Mesenchymal stem cell (in vitro differentiated cells and primary cell): Measurements from ENCODE around the gene DNAH11.

Experiments used
- DNase-seq: peaks from one replicate; pipeline ENCODE4 v3.0.0-alpha.2; 2013
- H2AFZ ChIP-seq: one replicate; pipeline ENCODE4 v1.6.1; 2013; ENCODE audit warnings: low read depth, mild to moderate bottlenecking, control low read depth, inconsistent platforms, low read length, moderate library complexity
- H2AK5ac ChIP-seq: 2 replicates; pipeline ENCODE4 v1.6.1; 2013; ENCODE audit warnings: low read length, moderate library complexity, mild to moderate bottlenecking, inconsistent platforms; ENCODE audit not compliant: severe bottlenecking
- H2BK120ac ChIP-seq: one replicate; pipeline ENCODE4 v1.6.1; 2013; ENCODE audit warnings: low read depth, mild to moderate bottlenecking, inconsistent platforms, low read length, moderate library complexity
- H2BK12ac ChIP-seq, 2 experiments: one replicate each; pipeline ENCODE4 v1.6.1; 2013; ENCODE audit warnings: inconsistent platforms in 2 of 2, low read length in 2 of 2, mild to moderate bottlenecking in 2 of 2, moderate library complexity in 2 of 2, control low read depth in 1 of 2
- H2BK15ac ChIP-seq: one replicate; pipeline ENCODE4 v1.6.1; 2013; ENCODE audit warnings: mild to moderate bottlenecking, low read depth, inconsistent platforms; ENCODE audit not compliant: poor library complexity, severe bottlenecking
- H2BK5ac ChIP-seq: 2 replicates; pipeline ENCODE4 v1.6.1; 2013; ENCODE audit warnings: low read depth, mild to moderate bottlenecking, low read length, control low read depth, inconsistent platforms; ENCODE audit not compliant: poor library complexity, severe bottlenecking
- H3K14ac ChIP-seq, 2 experiments: one replicate each; pipeline ENCODE4 v1.6.1; 2013; ENCODE audit warnings: inconsistent platforms in 2 of 2, low read length in 2 of 2, control low read depth in 1 of 2, mild to moderate bottlenecking in 1 of 2, moderate library complexity in 1 of 2
- H3K18ac ChIP-seq, 2 experiments: one replicate each; pipeline ENCODE4 v1.6.1; 2013; ENCODE audit warnings: inconsistent platforms in 2 of 2, low read length in 2 of 2, control low read depth in 1 of 2, low read depth in 1 of 2, mild to moderate bottlenecking in 1 of 2
- H3K23ac ChIP-seq, 2 experiments: one replicate each; pipeline ENCODE4 v1.6.1; 2013; ENCODE audit warnings: inconsistent platforms in 2 of 2, low read length in 2 of 2, mild to moderate bottlenecking in 2 of 2, moderate library complexity in 2 of 2, control low read depth in 1 of 2
- H3K27ac ChIP-seq: 2 replicates; pipeline ENCODE4 v1.5.1; 2013; ENCODE audit warnings: mild to moderate bottlenecking, moderate library complexity, low read length, control low read depth, inconsistent platforms; ENCODE audit not compliant: poor library complexity, severe bottlenecking
- H3K27me3 ChIP-seq, 2 experiments: 2 replicates each; pipeline versions ENCODE4 v1.6.1 to v1.7.0; 2013; ENCODE audit warnings: low read length in 2 of 2, mild to moderate bottlenecking in 2 of 2, moderate library complexity in 2 of 2, control low read depth in 1 of 2, inconsistent platforms in 1 of 2; ENCODE audit not compliant: control insufficient read depth in 1 of 2, insufficient read depth in 1 of 2
- H3K36me3 ChIP-seq, 2 experiments: 2 replicates each; pipeline versions ENCODE4 v1.6.1 to v1.7.0; 2013; ENCODE audit warnings: low read length in 2 of 2, control low read depth in 1 of 2, inconsistent platforms in 1 of 2, low read depth in 1 of 2, mild to moderate bottlenecking in 1 of 2; ENCODE audit not compliant: insufficient read depth in 2 of 2, control insufficient read depth in 1 of 2
- H3K4ac ChIP-seq, 2 experiments: one replicate each; pipeline ENCODE4 v1.6.1; 2013; ENCODE audit warnings: inconsistent platforms in 2 of 2, low read length in 2 of 2, mild to moderate bottlenecking in 2 of 2, moderate library complexity in 2 of 2, control low read depth in 1 of 2, low read depth in 1 of 2
- H3K4me1 ChIP-seq: 2 replicates; pipeline ENCODE4 v1.6.1; 2013; ENCODE audit warnings: low read depth, low read length, control low read depth; ENCODE audit not compliant: control insufficient read depth, insufficient read depth
- H3K4me2 ChIP-seq: 2 replicates; pipeline ENCODE4 v1.6.1; 2013; ENCODE audit warnings: low read length, mild to moderate bottlenecking, inconsistent platforms; ENCODE audit not compliant: poor library complexity, severe bottlenecking
- H3K4me3 ChIP-seq, 2 experiments: 2 replicates each; pipeline versions ENCODE4 v1.5.1 to v1.7.0; 2013; ENCODE audit warnings: low read length in 2 of 2, mild to moderate bottlenecking in 2 of 2, control low read depth in 1 of 2, low read depth in 1 of 2; ENCODE audit not compliant: insufficient read depth in 1 of 2
- H3K79me1 ChIP-seq: replicated peaks from 2 replicates; pipeline ENCODE4 v1.6.1; 2013; ENCODE audit warnings: mild to moderate bottlenecking, control low read depth, low read length, inconsistent platforms; ENCODE audit not compliant: poor library complexity, severe bottlenecking
- H3K9ac ChIP-seq: 2 replicates; pipeline ENCODE4 v1.7.0; 2013; ENCODE audit warnings: mild to moderate bottlenecking, low read length, moderate library complexity
- H3K9me3 ChIP-seq: 2 replicates; pipeline ENCODE4 v1.7.0; 2013; ENCODE audit warnings: mild to moderate bottlenecking, low read length; ENCODE audit not compliant: control insufficient read depth
- H4K8ac ChIP-seq: one replicate; pipeline ENCODE4 v1.6.1; 2013; ENCODE audit warnings: inconsistent platforms, mild to moderate bottlenecking, low read length, moderate library complexity
- H4K91ac ChIP-seq: one replicate; pipeline ENCODE4 v1.6.1; 2013; ENCODE audit warnings: mild to moderate bottlenecking, low read length, inconsistent platforms
- WGBS: methylation state at CpG from one replicate; pipeline ENCODE4 v1.1.7; 2013; ENCODE audit warnings: mixed read lengths; 5-methylcytosine and 5-hydroxymethylcytosine counted together

Gene DNAH11

GRCh38 chr7:21867816-21868575 lies 325.2 kb downstream of the DNAH11 start:
- no peak overlapping the region for H2AFZ ChIP-seq
- H3K27me3 ChIP-seq = no peaks in the 10 kb centered on the region
- no peak overlapping the region for H3K18ac ChIP-seq
- no peak overlapping the region for H3K23ac ChIP-seq
- H2BK120ac ChIP-seq = no peak overlapping the region
- no peak overlapping the region for H4K91ac ChIP-seq
- DNase-seq = no peak
- no peak overlapping the region for H3K4me3 ChIP-seq
- H2AK5ac ChIP-seq = no peak overlapping the region
- no peak overlapping the region for H3K4ac ChIP-seq
- no peaks in the 10 kb centered on the region for H3K36me3 ChIP-seq
- H2BK15ac ChIP-seq = no peak overlapping the region
- no peak overlapping the region for H2BK5ac ChIP-seq
- H3K9ac ChIP-seq = no peak overlapping the region
- no peak overlapping the region for H2BK12ac ChIP-seq
- H3K79me1 ChIP-seq = no peaks in the 10 kb centered on the region
- no peak overlapping the region for H3K14ac ChIP-seq
- no peaks in the 10 kb centered on the region for H3K9me3 ChIP-seq
- no peak overlapping the region for H4K8ac ChIP-seq
- 91% methylated on average over 4 of the region's 8 CpGs for WGBS
- no peak overlapping the region for H3K27ac ChIP-seq
- no peak overlapping the region for H3K4me2 ChIP-seq
- H3K4me1 ChIP-seq = peaks cover 4% of the 10 kb centered on the region

DNA sequence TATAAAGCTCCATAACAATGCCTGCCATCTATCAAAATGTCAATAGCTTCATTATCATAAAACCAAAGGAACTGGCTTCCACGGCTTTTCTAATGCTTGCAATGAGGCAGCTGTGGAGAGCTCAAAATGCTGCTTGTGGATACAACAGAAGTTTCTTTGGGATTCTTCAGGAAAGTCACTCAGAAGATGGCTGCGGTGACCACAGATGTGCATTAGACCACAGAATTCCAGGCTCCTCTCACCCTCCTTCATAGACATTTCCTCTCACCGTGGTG lies 325.7 kb downstream of the DNAH11 start:
- Histone ChIP-seq H4K91ac (no peak overlapping the region), H3K79me1 (no peaks in the 10 kb centered on the region), H3K27me3 (no peaks in the 10 kb centered on the region), H3K4me3 (no peak overlapping the region), H2BK5ac (no peak overlapping the region), H4K8ac (no peak overlapping the region), H3K4me2 (no peak overlapping the region), H3K4me1 (peaks cover 4% of the 10 kb centered on the region), H2BK12ac (no peak overlapping the region), H2AK5ac (no peak overlapping the region), H3K27ac (no peak overlapping the region), H3K9me3 (no peaks in the 10 kb centered on the region), H3K9ac (no peak overlapping the region), H2BK15ac (no peak overlapping the region), H3K36me3 (no peaks in the 10 kb centered on the region), H2AFZ (no peak overlapping the region), H3K4ac (no peak overlapping the region), H3K23ac (no peak overlapping the region), H2BK120ac (no peak overlapping the region), H3K18ac (no peak overlapping the region), H3K14ac (no peak overlapping the region)
- WGBS = 61% methylated on average over 3 of the region's 3 CpGs
- DNase-seq = no peak

GRCh38 chr7:21869785-21870402 lies 327.1 kb downstream of the DNAH11 start:
- Histone ChIP-seq H3K18ac (no peak overlapping the region), H3K27ac (no peak overlapping the region), H3K14ac (no peak overlapping the region), H3K36me3 (no peaks in the 10 kb centered on the region), H3K27me3 (no peaks in the 10 kb centered on the region), H3K4me2 (no peak overlapping the region), H2BK12ac (no peak overlapping the region), H3K4me1 (peaks cover 4% of the 10 kb centered on the region), H3K4ac (no peak overlapping the region), H2BK5ac (no peak overlapping the region), H2AK5ac (no peak overlapping the region), H3K23ac (no peak overlapping the region), H3K79me1 (no peaks in the 10 kb centered on the region), H4K91ac (no peak overlapping the region), H3K9me3 (no peaks in the 10 kb centered on the region), H3K4me3 (no peak overlapping the region), H2AFZ (no peak overlapping the region), H3K9ac (no peak overlapping the region), H2BK120ac (no peak overlapping the region), H4K8ac (no peak overlapping the region), H2BK15ac (no peak overlapping the region)
- 66% methylated on average over 5 of the region's 5 CpGs for WGBS
- peak; percentile 27 for DNase-seq

- Histone ChIP-seq H3K4ac (no peak overlapping the region), H3K27me3 (no peaks in the 10 kb centered on the region), H3K9me3 (no peaks in the 10 kb centered on the region), H3K14ac (no peak overlapping the region), H2BK5ac (no peak overlapping the region), H2BK15ac (no peak overlapping the region), H3K4me3 (no peak overlapping the region), H4K8ac (no peak overlapping the region), H3K4me2 (no peak overlapping the region), H3K4me1 (no peaks in the 10 kb centered on the region), H3K23ac (no peak overlapping the region), H3K79me1 (no peaks in the 10 kb centered on the region), H2AFZ (no peak overlapping the region), H4K91ac (no peak overlapping the region), H2BK120ac (no peak overlapping the region), H3K27ac (no peak overlapping the region), H2BK12ac (no peak overlapping the region), H3K9ac (no peak overlapping the region), H2AK5ac (no peak overlapping the region), H3K18ac (no peak overlapping the region), H3K36me3 (no peaks in the 10 kb centered on the region)
- 100% methylated on average over 3 of the region's 3 CpGs for WGBS
- DNase-seq = no peak
These were observed 340.2 kb downstream of the DNAH11 start for GRCh38 chr7:21883069-21883468.
